T-helper 22 cell (primary cell): ENCODE measurements around the gene KPRP.

Experiments used
- DNase-seq: peaks from one replicate; pipeline ENCODE4 v3.0.0-alpha.2; 2020; ENCODE audit warnings: low read depth

KPRP gene

GRCh38 chr1:152757747-152758146 lies at the start of gene KPRP:
Gene KPRP, plus strand, starts transcription at chr1:152758025. Its CDS starts 1,564 bp downstream, at chr1:152759589.
- DNase-seq: no peak

- DNase-seq: no peak
These were observed 39.6 kb upstream of the KPRP start for GRCh38 chr1:152718238-152718637.

GRCh38 chr1:152725261-152725660 lies 32.6 kb upstream of the KPRP start:
- DNase-seq: no peak

GRCh38 chr1:152728986-152729385 lies 28.8 kb upstream of the KPRP start:
- no peak for DNase-seq

GRCh38 chr1:152735648-152736047 lies 22.2 kb upstream of the KPRP start:
- no peak for DNase-seq

- no peak for DNase-seq
These were observed 19.8 kb upstream of the KPRP start for GRCh38 chr1:152737997-152738396.

- DNase-seq: no peak
These were observed 18.0 kb upstream of the KPRP start for GRCh38 chr1:152739841-152740240.

- no peak for DNase-seq
These were observed 16.2 kb upstream of the KPRP start for GRCh38 chr1:152741656-152742055.

- DNase-seq: no peak
These were observed 14.3 kb upstream of the KPRP start for GRCh38 chr1:152743371-152744145.

GRCh38 chr1:152745289-152745704 lies 12.5 kb upstream of the KPRP start:
- DNase-seq: no peak

- no peak for DNase-seq
These were observed 11.9 kb upstream of the KPRP start for GRCh38 chr1:152745765-152746444.

GRCh38 chr1:152747831-152748230 lies 10.0 kb upstream of the KPRP start:
- no peak for DNase-seq

- DNase-seq: no peak
These were observed 5.6 kb upstream of the KPRP start for GRCh38 chr1:152752225-152752624.

GRCh38 chr1:152753586-152753985 lies 4.2 kb upstream of the KPRP start:
- no peak for DNase-seq

GRCh38 chr1:152756872-152757271 lies 953 bp upstream of the KPRP start:
- DNase-seq: no peak

- no peak for DNase-seq
These were observed 811 bp downstream of the KPRP start for GRCh38 chr1:152758636-152759035.

- DNase-seq: no peak
These were observed 1.8 kb downstream of the KPRP start for GRCh38 chr1:152759453-152760173.

- DNase-seq: no peak
These were observed 2.8 kb downstream of the KPRP start for GRCh38 chr1:152760551-152761190.

GRCh38 chr1:152761609-152762213 lies 3.9 kb downstream of the KPRP start:
- no peak for DNase-seq

- DNase-seq: no peak
These were observed 11.2 kb downstream of the KPRP start for GRCh38 chr1:152768847-152769533.

- no peak for DNase-seq
These were observed 12.6 kb downstream of the KPRP start for GRCh38 chr1:152770411-152770810.
